GM19468 (cell line): ENCODE data around the gene HAGHL.
"Not testable (repeated sequence)": the region's sequence is repeated elsewhere in the genome, so short reads cannot be mapped to it uniquely, and the experiment has no call there.

Source experiments
- ATAC-seq: cut with Tn5 transposase; IDR thresholded peaks from one replicate; pipeline ENCODE4 v1.9.1; 2021; ENCODE audit warnings: mild to moderate bottlenecking, moderate library complexity, moderate number of reproducible peaks; ENCODE audit not compliant: unreplicated experiment; ENCODE audit errors: extremely low read depth

The HAGHL gene

DNA sequence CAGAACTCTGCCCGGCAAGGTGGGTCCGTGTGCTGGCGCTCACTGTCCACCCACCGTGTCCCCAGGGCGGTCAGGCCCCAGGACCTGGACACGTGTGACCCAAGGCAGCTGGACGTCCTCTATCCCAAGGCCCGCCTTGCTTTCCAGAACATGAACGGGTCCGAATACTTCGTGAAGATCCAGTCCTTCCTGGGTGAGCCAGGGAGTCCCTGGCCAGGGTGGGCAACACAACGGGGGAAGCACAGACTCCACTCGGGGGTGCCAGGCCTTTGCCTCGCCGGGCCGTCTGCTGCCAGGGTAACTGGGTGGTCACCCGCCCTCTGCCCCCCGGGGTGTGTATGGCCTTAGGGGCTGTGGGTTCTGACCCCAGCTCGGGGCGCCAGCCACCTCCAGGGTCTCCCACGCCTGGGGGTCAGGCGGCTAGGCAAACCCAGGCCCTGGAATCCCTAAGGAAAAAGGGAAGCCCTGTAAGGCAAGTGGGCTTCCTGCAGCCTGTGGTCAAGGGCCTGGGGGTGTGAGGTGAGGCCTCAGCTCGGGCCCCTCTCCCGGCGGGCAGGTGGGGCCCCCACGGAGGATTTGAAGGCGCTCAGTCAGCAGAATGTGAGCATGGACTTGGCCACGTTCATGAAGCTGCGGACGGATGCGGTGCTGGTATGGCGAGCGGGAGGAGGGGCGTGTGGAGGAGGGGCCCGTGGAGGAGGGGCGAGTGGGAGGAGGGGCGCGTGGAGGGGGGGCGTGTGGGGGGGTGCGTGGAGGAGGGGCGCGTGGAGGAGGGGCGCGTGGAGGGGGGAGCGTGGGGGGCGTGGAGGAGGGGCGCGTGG is 40.1 kb downstream of the HAGHL start:
- no peak for ATAC-seq

DNA sequence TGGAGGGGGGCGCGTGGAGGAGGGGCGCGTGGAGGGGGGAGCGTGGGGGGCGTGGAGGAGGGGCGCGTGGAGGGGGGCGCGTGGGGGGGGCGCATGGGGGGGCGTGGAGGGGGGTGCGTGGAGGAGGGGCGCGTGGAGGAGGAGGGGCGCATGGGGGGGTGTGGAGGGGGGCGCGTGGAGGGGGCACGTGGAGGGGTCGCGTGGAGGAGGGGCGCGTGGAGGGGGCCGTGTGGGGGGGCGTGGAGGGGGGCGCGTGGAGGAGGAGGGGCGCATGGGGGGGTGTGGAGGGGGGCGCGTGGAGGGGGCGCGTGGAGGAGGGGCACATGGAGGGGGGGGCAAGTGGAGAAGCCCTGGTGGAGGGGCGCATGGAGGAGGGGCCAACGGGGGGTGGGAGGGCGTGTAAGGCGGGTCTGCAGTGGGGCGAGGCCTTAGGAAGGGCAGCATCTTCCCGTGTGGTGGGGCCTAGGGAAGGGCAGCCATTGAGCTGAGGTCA is 40.9 kb downstream of the HAGHL start:
- ATAC-seq, result no peak

DNA sequence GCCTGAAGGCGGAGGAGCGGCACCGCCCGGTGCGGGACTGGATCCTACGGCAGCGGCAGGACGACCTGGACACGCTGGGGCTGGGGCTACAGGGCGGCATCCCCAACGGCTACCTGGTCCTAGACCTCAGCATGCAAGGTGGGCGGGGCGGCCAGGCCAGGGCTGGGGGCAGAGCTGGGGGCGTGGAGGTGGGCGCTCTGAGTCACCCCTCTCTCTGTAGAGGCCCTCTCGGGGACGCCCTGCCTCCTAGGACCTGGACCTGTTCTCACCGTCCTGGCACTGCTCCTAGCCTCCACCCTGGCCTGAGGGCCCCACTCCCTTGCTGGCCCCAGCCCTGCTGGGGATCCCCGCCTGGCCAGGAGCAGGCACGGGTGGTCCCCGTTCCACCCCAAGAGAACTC is 41.5 kb downstream of the HAGHL start:
- no peak for ATAC-seq

DNA sequence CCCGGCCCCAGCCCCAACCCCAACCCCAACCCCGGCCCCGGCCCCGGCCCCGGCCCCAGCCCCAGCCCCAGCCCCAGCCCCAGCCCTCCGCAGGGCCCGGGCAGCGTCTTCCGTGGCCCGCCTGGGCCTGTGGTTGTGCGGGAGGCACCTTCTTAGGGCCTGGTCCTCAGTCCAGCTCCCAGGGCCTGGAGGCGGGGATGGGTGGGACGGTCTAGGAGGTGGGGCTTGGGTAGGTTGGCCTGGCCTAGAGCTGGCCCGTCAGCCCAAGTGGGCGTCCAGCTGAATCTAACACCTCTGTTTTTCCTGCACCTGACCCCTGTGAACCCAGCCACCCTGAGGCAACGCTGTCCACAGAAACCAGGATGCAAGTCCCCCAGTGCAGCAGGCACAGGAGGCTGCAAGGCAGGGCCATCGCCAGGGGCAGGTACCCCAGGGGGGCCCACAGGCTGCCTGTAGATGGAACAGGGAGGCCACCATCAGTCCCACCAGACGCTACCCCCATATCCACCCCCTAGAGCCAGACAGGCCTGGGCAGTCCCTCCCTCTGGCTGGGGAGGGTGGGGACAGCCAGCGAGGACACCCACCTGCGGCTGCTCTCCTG is 42.4 kb downstream of the HAGHL start:
- ATAC-seq, result no peak

DNA sequence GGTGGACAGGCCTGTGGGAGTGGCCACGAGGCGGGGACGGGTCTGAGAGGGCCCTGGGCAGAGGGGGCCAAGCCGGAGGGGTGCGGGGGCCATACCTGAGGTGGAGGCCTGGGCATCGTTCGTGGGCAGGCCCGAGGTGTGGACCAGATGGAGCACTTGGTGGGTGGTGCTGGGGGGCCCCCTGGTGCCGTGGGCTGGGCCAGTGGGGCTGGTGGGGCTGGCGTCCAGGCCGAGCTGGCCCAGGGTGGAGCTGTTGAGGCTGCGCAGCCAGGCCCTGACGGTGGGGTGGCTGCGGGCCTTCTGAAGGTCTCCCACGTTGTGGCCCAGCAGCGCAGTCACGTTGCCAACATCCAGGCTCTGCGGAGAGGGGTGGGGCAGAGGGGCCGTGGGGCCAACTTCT is 43.0 kb downstream of the HAGHL start:
- ATAC-seq, result no peak

DNA sequence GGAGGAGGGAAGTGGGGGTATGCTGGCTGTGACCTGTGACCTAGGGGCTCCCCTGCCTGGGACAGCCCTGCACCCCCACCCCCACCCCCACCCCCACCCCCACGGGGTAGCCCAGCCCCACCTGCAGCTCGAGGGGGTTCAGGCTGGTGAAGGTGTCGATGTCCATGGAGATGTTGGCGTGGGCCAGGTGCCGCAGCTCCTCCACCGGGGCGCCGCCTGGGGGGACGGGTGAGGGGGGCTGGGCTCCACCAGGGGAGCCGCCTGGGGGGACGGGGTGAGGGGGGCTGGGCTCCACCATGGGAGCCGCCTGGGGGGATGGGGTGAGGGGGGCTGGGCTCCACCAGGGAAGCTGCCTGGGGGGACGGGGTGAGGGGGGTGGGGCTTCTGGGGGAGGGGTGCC is 43.5 kb downstream of the HAGHL start:
- no peak for ATAC-seq

DNA sequence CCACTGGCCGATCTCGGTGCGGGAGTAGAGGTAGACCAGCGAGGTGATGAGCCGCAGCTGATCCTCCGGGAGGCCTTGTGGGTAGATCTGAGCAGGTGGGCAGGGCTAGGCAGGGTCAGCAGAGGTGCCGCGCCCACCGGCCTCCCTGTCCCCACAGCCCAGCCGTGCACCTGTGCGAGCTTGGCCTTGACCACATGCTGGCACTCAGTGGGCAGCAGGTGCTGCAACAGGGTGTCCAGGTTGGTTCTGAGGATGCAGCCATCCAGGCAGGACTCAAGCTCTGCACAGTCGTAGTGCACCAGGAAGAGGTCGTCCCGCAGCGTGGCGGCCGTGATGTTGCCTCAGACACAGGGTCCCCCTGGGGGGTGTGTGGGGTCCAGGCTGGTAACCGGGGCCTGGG is 46.1 kb downstream of the HAGHL start:
- no peak for ATAC-seq

- ATAC-seq, result no peak
These were observed 47.4 kb downstream of the HAGHL start for GRCh38 chr16:774086-775001.

GRCh38 chr16:775236-775796 is 48.4 kb downstream of the HAGHL start:
- no peak for ATAC-seq

GRCh38 chr16:776298-776697 is 49.4 kb downstream of the HAGHL start:
- not testable (repeated sequence) for ATAC-seq

DNA sequence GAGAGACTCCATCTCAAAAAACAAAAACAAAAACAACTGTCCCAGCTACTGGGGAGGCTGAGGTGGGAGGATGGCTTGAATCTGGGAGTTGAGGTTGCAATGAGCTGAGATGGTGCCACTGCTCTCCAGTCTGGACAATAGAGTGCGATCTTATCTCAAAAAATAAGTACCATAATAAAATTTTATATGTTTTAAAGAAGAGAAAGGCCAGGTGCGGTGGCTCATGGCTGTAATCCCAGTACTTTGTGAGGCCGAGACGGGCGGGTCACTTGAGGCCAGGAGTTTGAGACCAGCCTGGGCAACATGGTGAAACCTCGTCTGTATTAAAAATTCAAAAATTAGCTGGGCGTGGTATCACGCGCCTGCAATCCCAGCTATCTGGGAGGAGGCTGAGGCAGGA is 49.9 kb downstream of the HAGHL start:
- no peak for ATAC-seq

- ATAC-seq, result no peak
These were observed 50.9 kb downstream of the HAGHL start for GRCh38 chr16:777826-778225.

DNA sequence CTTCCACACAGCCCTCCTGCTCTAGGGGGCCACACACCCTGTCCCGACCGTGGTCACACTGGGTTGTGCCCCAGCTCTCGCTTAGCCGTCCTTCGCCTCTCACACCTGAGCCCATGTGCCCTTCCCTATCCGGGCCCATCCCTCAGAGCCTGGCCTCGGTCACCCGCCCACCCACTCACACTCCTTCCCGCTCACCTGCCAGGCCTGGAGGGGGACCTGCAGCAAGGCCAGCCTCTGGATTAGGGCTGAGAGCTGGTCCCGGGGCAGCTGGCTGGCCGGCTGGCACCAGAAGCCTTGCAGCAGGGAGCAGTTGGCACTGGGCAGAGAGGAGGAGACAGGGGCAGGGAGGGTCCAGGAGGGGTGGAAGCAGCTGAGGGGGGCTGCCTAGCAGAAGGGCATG is 51.5 kb downstream of the HAGHL start:
- no peak for ATAC-seq

DNA sequence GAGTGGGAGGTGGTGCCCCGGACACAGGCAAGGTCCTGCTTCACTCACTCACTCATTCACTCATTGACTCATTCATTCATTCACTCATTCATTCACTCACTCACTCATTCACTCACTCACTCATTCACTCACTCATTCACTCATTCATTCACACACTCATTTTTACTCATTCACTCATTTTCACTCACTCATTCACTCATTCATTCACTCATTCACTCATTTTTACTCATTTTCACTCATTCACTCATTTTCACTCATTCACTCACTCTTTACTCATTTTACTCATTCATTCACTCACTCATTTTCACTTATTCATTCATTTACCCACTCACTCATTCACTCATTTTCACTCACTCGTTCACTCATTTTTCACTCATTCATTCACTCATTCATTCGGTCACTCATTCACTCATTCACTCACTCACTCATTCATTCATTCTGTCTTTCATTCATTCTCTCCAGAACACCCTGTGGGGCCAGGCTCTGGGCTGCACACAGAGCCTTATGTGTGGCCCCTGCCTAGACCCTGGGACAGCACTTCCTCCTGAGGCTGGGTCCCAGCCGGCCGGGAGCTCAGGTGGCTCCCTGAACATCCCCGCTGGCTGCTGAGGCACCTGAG is 52.1 kb downstream of the HAGHL start:
- ATAC-seq, result no peak
